ENCODE data around the gene ADCY3.

Gene ADCY3

DNA sequence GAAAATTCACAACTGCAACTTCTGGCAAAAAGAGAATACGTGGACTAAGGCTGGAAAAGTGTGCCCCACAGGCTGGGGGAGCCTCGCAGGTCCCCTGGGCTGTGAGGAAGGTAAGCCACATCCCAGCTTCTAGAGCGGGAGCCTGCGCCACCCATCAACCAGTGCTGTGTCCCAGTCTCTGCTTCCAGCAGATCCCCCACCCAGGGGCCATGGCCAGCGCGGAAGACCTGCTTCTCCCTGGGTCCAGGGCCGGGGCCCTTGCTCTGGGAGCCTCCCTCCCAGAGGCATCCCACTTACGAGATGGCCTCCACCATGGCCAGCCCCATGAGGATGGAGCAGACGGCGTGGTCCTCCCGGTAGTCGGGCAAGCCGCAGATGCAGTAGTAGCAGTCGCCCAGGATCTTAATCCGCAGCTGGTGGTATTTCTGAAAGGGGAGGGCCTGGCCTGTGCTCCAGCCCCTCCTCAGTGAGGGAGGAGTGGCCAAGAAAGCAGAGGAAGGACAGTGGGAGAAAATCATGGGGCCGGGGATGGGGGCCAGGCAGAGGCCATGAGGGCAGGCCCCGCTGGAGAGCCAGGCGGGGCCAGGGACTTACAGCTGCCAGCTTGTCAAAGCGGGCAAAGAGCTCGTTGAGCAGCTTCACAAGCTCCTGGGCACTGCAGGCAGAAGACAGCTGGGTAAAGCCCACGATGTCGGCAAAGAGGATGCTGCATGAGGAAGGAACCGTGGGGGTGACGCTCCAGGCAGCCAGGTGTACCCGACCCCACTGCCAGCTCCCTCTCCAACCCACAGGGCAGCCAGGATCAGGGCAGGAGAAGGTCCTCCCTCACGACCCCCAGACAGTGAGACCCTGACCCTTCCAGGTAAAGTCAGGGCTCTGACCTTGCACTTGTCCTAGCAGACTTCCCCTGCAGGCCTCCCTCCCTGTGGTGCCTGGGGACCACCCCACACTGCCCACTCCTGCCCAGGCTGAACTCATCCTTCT, 78.8 kb downstream of the ADCY3 start:
- H3K4me1 ChIP-seq (ENCODE audit: insufficient read depth, low read length, poor library complexity, severe bottlenecking), result no peaks in the 10 kb centered on the region
- no peaks in the 10 kb centered on the region for H3K9me2 ChIP-seq (replicated peaks; ENCODE audit: low read depth, low read length)
- peaks cover 60% of the 10 kb centered on the region; the same call in 1 of the 2 replicates for H3K36me3 ChIP-seq (ENCODE audit: insufficient read depth, low read length)
- H3K27me3 ChIP-seq (ENCODE audit: insufficient read depth, low read length, poor library complexity, severe bottlenecking), result no peaks in the 10 kb centered on the region
- no peak overlapping the region for H3K9ac ChIP-seq (ENCODE audit: low read depth, low read length, poor library complexity, severe bottlenecking)
- no peaks in the 10 kb centered on the region for H3K9me3 ChIP-seq (ENCODE audit: insufficient read depth, low read depth, low read length)
- no peaks in the 10 kb centered on the region for H3F3A ChIP-seq (ENCODE audit: low read depth)
- TF ChIP-seq, protein P1, sequence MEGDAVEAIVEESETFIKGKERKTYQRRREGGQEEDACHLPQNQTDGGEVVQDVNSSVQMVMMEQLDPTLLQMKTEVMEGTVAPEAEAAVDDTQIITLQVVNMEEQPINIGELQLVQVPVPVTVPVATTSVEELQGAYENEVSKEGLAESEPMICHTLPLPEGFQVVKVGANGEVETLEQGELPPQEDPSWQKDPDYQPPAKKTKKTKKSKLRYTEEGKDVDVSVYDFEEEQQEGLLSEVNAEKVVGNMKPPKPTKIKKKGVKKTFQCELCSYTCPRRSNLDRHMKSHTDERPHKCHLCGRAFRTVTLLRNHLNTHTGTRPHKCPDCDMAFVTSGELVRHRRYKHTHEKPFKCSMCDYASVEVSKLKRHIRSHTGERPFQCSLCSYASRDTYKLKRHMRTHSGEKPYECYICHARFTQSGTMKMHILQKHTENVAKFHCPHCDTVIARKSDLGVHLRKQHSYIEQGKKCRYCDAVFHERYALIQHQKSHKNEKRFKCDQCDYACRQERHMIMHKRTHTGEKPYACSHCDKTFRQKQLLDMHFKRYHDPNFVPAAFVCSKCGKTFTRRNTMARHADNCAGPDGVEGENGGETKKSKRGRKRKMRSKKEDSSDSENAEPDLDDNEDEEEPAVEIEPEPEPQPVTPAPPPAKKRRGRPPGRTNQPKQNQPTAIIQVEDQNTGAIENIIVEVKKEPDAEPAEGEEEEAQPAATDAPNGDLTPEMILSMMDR (conservative IDR thresholded peaks at IDR 0.05; ENCODE audit: low read length), result no peak
- TF ChIP-seq EZH2phosphoT487 (IDR thresholded peaks at IDR 0.05; ENCODE audit: borderline replicate concordance), result no peak
- H3K4me3 ChIP-seq (ENCODE audit: low read length, poor library complexity, severe bottlenecking), result no peak overlapping the region
- no peak overlapping the region for H3K4me2 ChIP-seq (ENCODE audit: low read depth, low read length, poor library complexity, severe bottlenecking)
- no peaks in the 10 kb centered on the region for H3K79me2 ChIP-seq (ENCODE audit: insufficient read depth, low read length)
- no peak overlapping the region for H2AFZ ChIP-seq (ENCODE audit: low read length)
- H4K20me1 ChIP-seq (ENCODE audit: insufficient read depth, low read length, poor library complexity, severe bottlenecking), result no peaks in the 10 kb centered on the region

DNA sequence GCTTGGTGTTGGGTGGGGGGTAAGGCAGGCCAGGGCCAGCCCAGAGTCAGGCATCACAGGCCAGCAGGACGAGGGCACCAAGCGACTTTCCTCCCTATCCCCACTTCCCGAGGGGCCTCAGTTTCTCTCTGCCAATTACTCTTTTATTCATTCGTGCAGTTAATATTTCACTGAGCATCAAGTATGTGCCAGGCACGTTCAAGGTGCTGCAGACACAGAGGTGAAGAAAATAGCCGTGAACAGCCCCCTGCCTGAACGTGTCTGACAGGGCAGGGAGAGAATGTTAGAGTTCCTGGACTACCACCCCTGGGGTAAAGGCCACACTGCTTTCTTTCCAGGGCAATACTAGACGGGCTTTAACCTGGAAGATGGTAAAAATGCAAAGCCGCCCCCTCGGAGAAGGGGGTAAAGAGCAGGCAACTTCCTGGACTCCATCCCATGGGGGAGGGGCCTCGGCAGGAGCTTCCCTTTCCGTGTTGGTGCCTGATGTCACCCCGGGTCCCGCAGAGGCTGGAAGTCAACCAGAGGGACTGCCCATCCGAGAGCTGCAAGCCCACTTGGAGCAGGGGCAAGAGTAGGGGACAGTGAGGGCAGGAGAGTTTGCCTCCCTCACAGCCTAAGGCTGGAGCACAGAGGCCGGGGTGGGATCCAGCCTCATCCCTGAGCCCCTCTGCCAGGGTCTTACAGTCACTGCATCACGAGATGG, 79.7 kb downstream of the ADCY3 start:
- no peaks in the 10 kb centered on the region for H3K27me3 ChIP-seq (ENCODE audit: insufficient read depth, low read length, poor library complexity, severe bottlenecking)
- H3K79me2 ChIP-seq (ENCODE audit: insufficient read depth, low read length), result no peaks in the 10 kb centered on the region
- no peak overlapping the region for H3K4me2 ChIP-seq (ENCODE audit: low read depth, low read length, poor library complexity, severe bottlenecking)
- no peak overlapping the region for H2AFZ ChIP-seq (ENCODE audit: low read length)
- no peaks in the 10 kb centered on the region for H3K9me2 ChIP-seq (replicated peaks; ENCODE audit: low read depth, low read length)
- TF ChIP-seq, protein P1 (conservative IDR thresholded peaks at IDR 0.05; ENCODE audit: low read length), result no peak
- no peak for TF ChIP-seq EZH2phosphoT487 (IDR thresholded peaks at IDR 0.05; ENCODE audit: borderline replicate concordance)
- no peaks in the 10 kb centered on the region for H3K9me3 ChIP-seq (ENCODE audit: insufficient read depth, low read depth, low read length)
- peaks cover 68% of the 10 kb centered on the region; the same call in 1 of the 2 replicates for H3K36me3 ChIP-seq (ENCODE audit: insufficient read depth, low read length)
- H3K9ac ChIP-seq (ENCODE audit: low read depth, low read length, poor library complexity, severe bottlenecking), result no peak overlapping the region
- H4K20me1 ChIP-seq (ENCODE audit: insufficient read depth, low read length, poor library complexity, severe bottlenecking), result no peaks in the 10 kb centered on the region
- H3K4me3 ChIP-seq (ENCODE audit: low read length, poor library complexity, severe bottlenecking), result no peak overlapping the region
- no peaks in the 10 kb centered on the region for H3F3A ChIP-seq (ENCODE audit: low read depth)
- H3K4me1 ChIP-seq (ENCODE audit: insufficient read depth, low read length, poor library complexity, severe bottlenecking), result no peaks in the 10 kb centered on the region

GRCh38 chr2:24839729-24840128, 80.3 kb downstream of the ADCY3 start:
- Histone ChIP-seq H3K4me1 (ENCODE audit: insufficient read depth, low read length, poor library complexity, severe bottlenecking) (no peaks in the 10 kb centered on the region), H3K4me2 (ENCODE audit: low read depth, low read length, poor library complexity, severe bottlenecking) (no peak overlapping the region), H4K20me1 (ENCODE audit: insufficient read depth, low read length, poor library complexity, severe bottlenecking) (no peaks in the 10 kb centered on the region), H3F3A (ENCODE audit: low read depth) (no peaks in the 10 kb centered on the region), H3K9ac (ENCODE audit: low read depth, low read length, poor library complexity, severe bottlenecking) (no peak overlapping the region), H3K27me3 (ENCODE audit: insufficient read depth, low read length, poor library complexity, severe bottlenecking) (no peaks in the 10 kb centered on the region), H3K9me2 (replicated peaks; ENCODE audit: low read depth, low read length) (no peaks in the 10 kb centered on the region), H3K36me3 (ENCODE audit: insufficient read depth, low read length) (peaks cover 74% of the 10 kb centered on the region; the same call in 1 of the 2 replicates), H3K9me3 (ENCODE audit: insufficient read depth, low read depth, low read length) (no peaks in the 10 kb centered on the region), H2AFZ (ENCODE audit: low read length) (no peak overlapping the region), H3K79me2 (ENCODE audit: insufficient read depth, low read length) (no peaks in the 10 kb centered on the region), H3K4me3 (ENCODE audit: low read length, poor library complexity, severe bottlenecking) (no peak overlapping the region)
- TF ChIP-seq, protein P1 (conservative IDR thresholded peaks at IDR 0.05; ENCODE audit: low read length), result no peak
- TF ChIP-seq EZH2phosphoT487 (IDR thresholded peaks at IDR 0.05; ENCODE audit: borderline replicate concordance), result no peak

All from Loucy (cell line).